HEK293 (cell line): ENCODE results near the gene TCF7.

Source experiments
- CTCF ChIP-seq: fragments of 450-650 bp; formaldehyde crosslinking; IDR thresholded peaks from 2 replicates; pipeline ENCODE4 v1.5.1; 2016; ENCODE audit warnings: missing biosample characterization, missing genetic modification characterization
- MEIS1 ChIP-seq: sonication (generic); formaldehyde crosslinking; IDR thresholded peaks from 2 replicates; pipeline ENCODE4 v1.8.1; 2022; ENCODE audit warnings: missing genetic modification reagents, mild to moderate bottlenecking, borderline replicate concordance
- SP7 ChIP-seq: fragments of 450-650 bp; formaldehyde crosslinking; IDR thresholded peaks from 2 replicates; pipeline ENCODE4 v1.5.1; 2016; ENCODE audit warnings: missing biosample characterization, missing genetic modification characterization
- YY1 ChIP-seq: fragments of 450-650 bp; formaldehyde crosslinking; IDR thresholded peaks from 2 replicates; pipeline ENCODE4 v1.5.1; 2018; ENCODE audit warnings: missing biosample characterization, missing genetic modification characterization
- ZEB2 ChIP-seq: fragments of 450-650 bp; formaldehyde crosslinking; IDR thresholded peaks from 2 replicates; pipeline ENCODE4 v1.5.1; 2016; ENCODE audit warnings: missing biosample characterization, missing genetic modification characterization
- ZFHX2 ChIP-seq: fragments of 450-650 bp; formaldehyde crosslinking; conservative IDR thresholded peaks from 2 replicates; pipeline ENCODE4 v1.5.1; 2016; ENCODE audit warnings: missing biosample characterization, missing genetic modification characterization
- ZNF16 ChIP-seq: fragments of 450-650 bp; formaldehyde crosslinking; IDR thresholded peaks from 2 replicates; pipeline ENCODE4 v1.5.1; 2016; ENCODE audit warnings: low read depth, missing biosample characterization, missing genetic modification characterization
- ZNF280C ChIP-seq: fragments of 450-650 bp; formaldehyde crosslinking; IDR thresholded peaks from 2 replicates; pipeline ENCODE4 v1.5.1; 2016; ENCODE audit warnings: missing biosample characterization, missing genetic modification characterization
- ZNF311 ChIP-seq: fragments of 450-650 bp; formaldehyde crosslinking; IDR thresholded peaks from 2 replicates; pipeline ENCODE4 v1.5.1; 2017; ENCODE audit warnings: missing biosample characterization, missing genetic modification characterization, borderline replicate concordance
- ZNF677 ChIP-seq: fragments of 450-650 bp; IDR thresholded peaks from 2 replicates; pipeline ENCODE4 v1.5.0; 2018; ENCODE audit warnings: missing biosample characterization, mild to moderate bottlenecking, missing genetic modification characterization, moderate library complexity

GRCh38 chr5:134138416-134139376 lies 24.2 kb downstream of the TCF7 start:
- TF ChIP-seq MEIS1 (no peak), YY1 (tag by site-specific recombination) (no peak), ZNF311 (tag by site-specific recombination) (no peak), ZNF16 (tag by site-specific recombination) (no peak), CTCF (tag by site-specific recombination) (no peak), ZEB2 (tag by site-specific recombination) (no peak), ZNF677 (no peak), SP7 (tag by site-specific recombination) (no peak), ZFHX2 (no peak), ZNF280C (tag by site-specific recombination) (no peak)
